ENCODE results near the gene ZBTB16.

- TF ChIP-seq, protein P1, sequence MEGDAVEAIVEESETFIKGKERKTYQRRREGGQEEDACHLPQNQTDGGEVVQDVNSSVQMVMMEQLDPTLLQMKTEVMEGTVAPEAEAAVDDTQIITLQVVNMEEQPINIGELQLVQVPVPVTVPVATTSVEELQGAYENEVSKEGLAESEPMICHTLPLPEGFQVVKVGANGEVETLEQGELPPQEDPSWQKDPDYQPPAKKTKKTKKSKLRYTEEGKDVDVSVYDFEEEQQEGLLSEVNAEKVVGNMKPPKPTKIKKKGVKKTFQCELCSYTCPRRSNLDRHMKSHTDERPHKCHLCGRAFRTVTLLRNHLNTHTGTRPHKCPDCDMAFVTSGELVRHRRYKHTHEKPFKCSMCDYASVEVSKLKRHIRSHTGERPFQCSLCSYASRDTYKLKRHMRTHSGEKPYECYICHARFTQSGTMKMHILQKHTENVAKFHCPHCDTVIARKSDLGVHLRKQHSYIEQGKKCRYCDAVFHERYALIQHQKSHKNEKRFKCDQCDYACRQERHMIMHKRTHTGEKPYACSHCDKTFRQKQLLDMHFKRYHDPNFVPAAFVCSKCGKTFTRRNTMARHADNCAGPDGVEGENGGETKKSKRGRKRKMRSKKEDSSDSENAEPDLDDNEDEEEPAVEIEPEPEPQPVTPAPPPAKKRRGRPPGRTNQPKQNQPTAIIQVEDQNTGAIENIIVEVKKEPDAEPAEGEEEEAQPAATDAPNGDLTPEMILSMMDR (IDR thresholded peaks at IDR 0.05; ENCODE audit: low read length), result no peak
- TF ChIP-seq EZH2 (optimal IDR thresholded peaks at IDR 0.05; ENCODE audit: low read depth, low read length), result no peak
Observed at GRCh38 chr11:114125959-114126358, 66.4 kb downstream of the ZBTB16 start.

Measured in MM.1S (cell line).